OCI-LY7 (cell line): ENCODE measurements around the gene HSF2.
"Not testable (repeated sequence)": the region's sequence is repeated elsewhere in the genome, so short reads cannot be mapped to it uniquely, and the experiment has no call there.

ENCODE experiments used
- EZH2phosphoT487 ChIP-seq: fragments of 200-600 bp; sonication (generic); IDR thresholded peaks from 2 replicates; pipeline ENCODE4 v1.6.1; 2018; ENCODE audit warnings: low read depth, borderline replicate concordance, mild to moderate bottlenecking, mixed run types, antibody characterized with exemption, low read length, moderate library complexity, mixed read lengths
- TF ChIP-seq, protein P1 (sequence below): fragments of 200-600 bp; sonication (generic); conservative IDR thresholded peaks from 2 replicates; pipeline ENCODE4 v1.5.1; 2014; ENCODE audit warnings: mild to moderate bottlenecking, antibody characterized with exemption, low read length, moderate library complexity, mixed read lengths

DNA sequence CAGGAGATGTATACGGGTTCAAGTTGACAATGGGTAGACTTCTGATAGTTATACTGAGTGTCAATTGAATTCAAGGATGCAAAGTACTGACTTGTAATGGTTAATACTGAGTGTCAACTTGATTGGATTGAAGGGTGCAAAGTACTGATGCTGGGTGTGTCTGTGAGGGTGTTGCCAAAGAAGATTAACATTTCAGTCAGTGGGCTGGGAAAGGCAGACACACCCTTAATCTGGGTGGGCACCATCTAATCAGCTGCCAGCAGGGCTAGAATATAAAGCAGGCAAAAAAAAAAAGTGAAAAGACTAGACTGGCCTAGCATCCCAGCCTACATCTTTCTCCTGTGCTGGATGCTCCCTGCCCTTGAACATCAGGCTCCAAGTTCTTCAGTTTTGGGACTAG lies 55.7 kb downstream of the HSF2 start:
- TF ChIP-seq, protein P1, sequence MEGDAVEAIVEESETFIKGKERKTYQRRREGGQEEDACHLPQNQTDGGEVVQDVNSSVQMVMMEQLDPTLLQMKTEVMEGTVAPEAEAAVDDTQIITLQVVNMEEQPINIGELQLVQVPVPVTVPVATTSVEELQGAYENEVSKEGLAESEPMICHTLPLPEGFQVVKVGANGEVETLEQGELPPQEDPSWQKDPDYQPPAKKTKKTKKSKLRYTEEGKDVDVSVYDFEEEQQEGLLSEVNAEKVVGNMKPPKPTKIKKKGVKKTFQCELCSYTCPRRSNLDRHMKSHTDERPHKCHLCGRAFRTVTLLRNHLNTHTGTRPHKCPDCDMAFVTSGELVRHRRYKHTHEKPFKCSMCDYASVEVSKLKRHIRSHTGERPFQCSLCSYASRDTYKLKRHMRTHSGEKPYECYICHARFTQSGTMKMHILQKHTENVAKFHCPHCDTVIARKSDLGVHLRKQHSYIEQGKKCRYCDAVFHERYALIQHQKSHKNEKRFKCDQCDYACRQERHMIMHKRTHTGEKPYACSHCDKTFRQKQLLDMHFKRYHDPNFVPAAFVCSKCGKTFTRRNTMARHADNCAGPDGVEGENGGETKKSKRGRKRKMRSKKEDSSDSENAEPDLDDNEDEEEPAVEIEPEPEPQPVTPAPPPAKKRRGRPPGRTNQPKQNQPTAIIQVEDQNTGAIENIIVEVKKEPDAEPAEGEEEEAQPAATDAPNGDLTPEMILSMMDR = not testable (repeated sequence)
- TF ChIP-seq EZH2phosphoT487 = not testable (repeated sequence)
